Pancreas (tissue), 10 donors: ENCODE results near the gene SP3. TPM values are rescaled to one million over a fixed set of nuclear protein-coding genes. Genes with fewer than 3 reads are reported as not detected.

Source experiments
- ATAC-seq, 4 donors: fragments of 200-7000 bp; cut with Tn5 transposase; one replicate each; pipeline versions ENCODE4 v1.8.0 to v1.9.1; 2020; ENCODE audit warnings: mild to moderate bottlenecking in 4 of 4, moderate library complexity in 4 of 4
- DNase-seq, 6 donors: peaks; one replicate each; pipeline ENCODE4 v3.0.0-alpha.2; 2020
- FAIRE-seq: peaks from 2 replicates; lab custom pipeline; 2012; peaks lifted over from hg19 to GRCh38; lab: Jason Lieb, UNC
- H3K27ac ChIP-seq, 4 donors: fragments of 200-600 bp; sonication (generic); 1 replicate in 3 of 4; 2 replicates in 1 of 4; pipeline versions ENCODE4 v1.5.0 to v1.8.0; 2020
- H3K27me3 ChIP-seq, 4 donors: fragments of 200-600 bp; one replicate each; pipeline ENCODE4 v1.8.0; 2021
- H3K36me3 ChIP-seq, 3 donors: fragments of 200-600 bp; sonication (generic) in 1 of 3; one replicate each; pipeline versions ENCODE4 v1.5.0 to v1.8.0; 2020 to 2021
- H3K4me1 ChIP-seq, 3 donors: fragments of 200-600 bp; one replicate each; pipeline ENCODE4 v1.8.0; 2021
- H3K4me3 ChIP-seq, 4 donors: fragments of 200-600 bp; sonication (generic) in 2 of 4; one replicate each; pipeline versions ENCODE4 v1.5.0 to v1.8.0; 2020 to 2021
- H3K9me3 ChIP-seq, 4 donors: fragments of 200-600 bp; one replicate each; pipeline ENCODE4 v1.8.0; 2021
- WGBS, 2 donors: extraction: QIAGEN DNeasy Blood & Tissue Kit; methylation state at CpG; one replicate each; pipeline ENCODE4 v1.1.7; 2013; 5-methylcytosine and 5-hydroxymethylcytosine counted together
- intact Hi-C, 3 donors: fragments of 100-400 bp; cut with DNase I; formaldehyde crosslinking; loops; one replicate each; pipeline versions ENCODE4 v1.11.1 to v1.14.2; 2022
- polyA plus RNA-seq, 2 donors: library from polyadenylated mRNA; stranded (reverse); fragments of 200-250 nt; gene quantifications; one replicate each; pipeline ENCODE4 v1.2.3, GENCODE V29; 2013
- total RNA-seq, 6 donors: library from RNA; stranded (reverse); fragmentation: NEBNext Ultra II Directional in 4 of 6; extraction: Animal tissue kit (Norgen Biotek cat#: 25700) in 4 of 6; gene quantifications; one replicate each; pipeline versions ENCODE4 v1.2.1 to v1.2.4, GENCODE V29; 2021 to 2023
- TF ChIP-seq, protein P1 (sequence below), 4 donors: fragments of 200-600 bp; sonication (generic) in 3 of 4; IDR thresholded peaks; one replicate each; pipeline versions ENCODE4 v1.5.0 to v1.8.0; 2021; ENCODE audit warnings: antibody characterized with exemption in 4 of 4
- donor health status: healthy with polysubstance abuse.
- donor health status: DM: no; HTN: no; CAD: no; lungs with moderate emphysema.
- donor health status: DM: no; HTN: no; CAD: no.
- donor health status: control.
- donor health status: control.
- donor health status: Bipolar disorder and iron deficiency.
- donor health status: DM: yes; HTN: yes; CAD: no.
- donor health status: DM: no; HTN: no; CAD: no.
- donor health status: DM: no; HTN: no; CAD: no.
- donor health status: DM: yes; HTN: yes; CAD: no.

SP3 gene
- total and polyA plus RNA-seq, 8 donors: 5.6 to 48.0 (median 27.6) TPM

DNA sequence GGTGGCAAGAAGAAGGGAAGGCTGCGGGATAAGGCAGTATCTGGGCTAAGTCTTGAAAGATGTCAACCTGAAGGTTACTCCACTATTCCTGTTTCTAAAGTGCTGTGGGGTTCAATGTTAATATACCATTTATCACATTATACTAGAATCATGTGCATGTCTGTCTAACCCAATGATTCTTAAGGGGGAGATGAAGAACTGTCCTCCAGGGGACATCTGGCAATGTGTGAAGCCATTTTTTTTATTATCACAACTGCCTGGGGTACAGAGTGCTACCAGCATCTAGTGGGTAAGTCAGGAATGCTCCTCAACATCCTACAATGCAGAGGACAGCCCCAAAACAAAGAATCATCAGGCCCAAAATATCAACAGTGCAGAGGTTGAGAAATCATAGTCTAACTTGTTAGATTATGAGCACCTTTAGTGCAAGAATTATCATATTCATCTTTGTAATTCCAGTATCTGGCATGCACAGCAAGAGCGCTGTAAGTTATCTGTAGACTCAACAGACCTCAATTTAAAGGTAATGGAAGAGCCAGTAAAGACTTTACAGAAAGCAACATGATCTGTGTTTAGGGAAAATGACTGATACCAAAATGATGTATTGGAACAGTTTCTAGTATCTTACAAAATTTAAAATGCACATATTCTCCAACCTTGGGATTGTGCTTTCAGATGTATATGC is 26.3 kb downstream of the SP3 start:
- Histone ChIP-seq H3K4me3 (no peak overlapping the region), H3K36me3 (no peaks in the 10 kb centered on the region), H3K27me3 (no peaks in the 10 kb centered on the region), H3K27ac (no peak overlapping the region), H3K9me3 (no peaks in the 10 kb centered on the region), H3K4me1 (peaks cover 7 to 42% (median 16%) of the 10 kb centered on the region in 3 donors)
- FAIRE-seq (no peak), DNase-seq (no peak), ATAC-seq (no peak)
- TF ChIP-seq, protein P1, sequence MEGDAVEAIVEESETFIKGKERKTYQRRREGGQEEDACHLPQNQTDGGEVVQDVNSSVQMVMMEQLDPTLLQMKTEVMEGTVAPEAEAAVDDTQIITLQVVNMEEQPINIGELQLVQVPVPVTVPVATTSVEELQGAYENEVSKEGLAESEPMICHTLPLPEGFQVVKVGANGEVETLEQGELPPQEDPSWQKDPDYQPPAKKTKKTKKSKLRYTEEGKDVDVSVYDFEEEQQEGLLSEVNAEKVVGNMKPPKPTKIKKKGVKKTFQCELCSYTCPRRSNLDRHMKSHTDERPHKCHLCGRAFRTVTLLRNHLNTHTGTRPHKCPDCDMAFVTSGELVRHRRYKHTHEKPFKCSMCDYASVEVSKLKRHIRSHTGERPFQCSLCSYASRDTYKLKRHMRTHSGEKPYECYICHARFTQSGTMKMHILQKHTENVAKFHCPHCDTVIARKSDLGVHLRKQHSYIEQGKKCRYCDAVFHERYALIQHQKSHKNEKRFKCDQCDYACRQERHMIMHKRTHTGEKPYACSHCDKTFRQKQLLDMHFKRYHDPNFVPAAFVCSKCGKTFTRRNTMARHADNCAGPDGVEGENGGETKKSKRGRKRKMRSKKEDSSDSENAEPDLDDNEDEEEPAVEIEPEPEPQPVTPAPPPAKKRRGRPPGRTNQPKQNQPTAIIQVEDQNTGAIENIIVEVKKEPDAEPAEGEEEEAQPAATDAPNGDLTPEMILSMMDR (IDR thresholded peaks at IDR 0.05): no peak
- intact Hi-C loops: no loop called here
- 96 to 98% methylated on average over 2 of the region's 2 CpGs for WGBS, 2 donors

DNA sequence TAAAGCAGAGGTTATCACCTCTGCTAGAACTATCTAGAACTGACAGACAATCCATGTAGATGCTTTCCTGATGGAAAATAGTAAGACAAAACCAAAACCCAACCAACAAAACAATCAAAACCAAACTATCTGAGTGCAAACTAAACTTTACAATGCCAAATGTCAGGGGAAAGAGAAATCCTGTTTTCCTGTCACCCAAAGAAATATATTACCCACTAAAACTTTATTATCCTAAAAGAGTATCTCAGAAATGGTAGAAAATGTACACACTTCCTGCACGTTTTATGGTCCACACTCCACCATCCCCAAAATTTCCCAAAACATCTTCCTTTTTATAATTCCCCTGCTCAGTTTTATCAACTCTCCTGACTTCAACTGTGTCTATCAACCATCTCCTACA is 29.9 kb downstream of the SP3 start:
- DNase-seq (no peak), ATAC-seq (no peak), FAIRE-seq (no peak)
- Histone ChIP-seq H3K4me3 (no peak overlapping the region), H3K27me3 (no peaks in the 10 kb centered on the region), H3K36me3 (no peaks in the 10 kb centered on the region), H3K27ac (no peak overlapping the region), H3K9me3 (no peaks in the 10 kb centered on the region), H3K4me1 (peaks cover 4 to 32% (median 8%) of the 10 kb centered on the region in 3 donors)
- intact Hi-C loops: no loop called here
- TF ChIP-seq, protein P1 (IDR thresholded peaks at IDR 0.05): no peak
- 78 to 92% methylated on average over 1 of the region's 1 CpG for WGBS, 2 donors

GRCh38 chr2:173934895-173935294 is 30.3 kb downstream of the SP3 start:
- TF ChIP-seq, protein P1 (IDR thresholded peaks at IDR 0.05): no peak
- intact Hi-C loops: no loop called here
- WGBS, 2 donors: 43 to 46% methylated on average over 5 of the region's 5 CpGs
- DNase-seq: no peak
- no peak for FAIRE-seq
- Histone ChIP-seq H3K27me3 (no peaks in the 10 kb centered on the region), H3K27ac (no peak overlapping the region), H3K9me3 (no peaks in the 10 kb centered on the region), H3K36me3 (no peaks in the 10 kb centered on the region), H3K4me1 (peaks cover 0 to 31% (median 7%) of the 10 kb centered on the region in 3 donors), H3K4me3 (no peak overlapping the region)
- ATAC-seq: peak; percentile 57 to 77 (median 65)

DNA sequence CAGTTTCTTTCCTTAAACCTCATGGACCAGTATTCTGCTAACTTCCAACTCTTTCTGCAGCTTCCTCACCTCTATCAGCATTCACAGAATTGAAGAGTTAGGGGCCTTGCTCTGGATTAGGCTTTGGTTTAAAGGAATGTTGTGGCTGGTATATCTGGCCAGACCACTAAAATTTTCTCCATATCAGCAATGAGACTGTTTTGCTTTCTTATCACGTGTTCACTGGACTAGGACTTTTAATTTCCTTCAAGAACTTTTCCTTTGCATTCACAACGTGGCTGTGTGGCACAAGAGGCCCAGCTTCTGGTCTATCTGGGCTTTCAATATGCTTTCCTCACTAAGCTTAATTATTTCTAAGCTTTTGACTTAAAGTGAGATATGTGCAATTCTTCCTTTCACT is 33.4 kb downstream of the SP3 start:
- WGBS, 2 donors: 36 to 37% methylated on average over 2 of the region's 2 CpGs
- peaks cover 0 to 21% (median 7%) of the 10 kb centered on the region in 3 donors for H3K4me1 ChIP-seq
- intact Hi-C loops: no loop called here
- no peaks in the 10 kb centered on the region for H3K9me3 ChIP-seq
- H3K4me3 ChIP-seq: no peak overlapping the region
- H3K27me3 ChIP-seq: no peaks in the 10 kb centered on the region
- FAIRE-seq: no peak
- H3K27ac ChIP-seq: no peak overlapping the region
- TF ChIP-seq, protein P1 (IDR thresholded peaks at IDR 0.05): no peak
- no peak for DNase-seq
- no peak for ATAC-seq
- no peaks in the 10 kb centered on the region for H3K36me3 ChIP-seq

GRCh38 chr2:173929441-173929840 is 35.7 kb downstream of the SP3 start:
- intact Hi-C loops: no loop called here
- H3K4me1 ChIP-seq: peaks cover 0 to 16% (median 0%) of the 10 kb centered on the region in 3 donors
- no peaks in the 10 kb centered on the region for H3K9me3 ChIP-seq
- H3K4me3 ChIP-seq: no peak overlapping the region
- H3K36me3 ChIP-seq: no peaks in the 10 kb centered on the region
- TF ChIP-seq, protein P1 (IDR thresholded peaks at IDR 0.05): no peak
- FAIRE-seq (no peak), DNase-seq (no peak), ATAC-seq (peak in 1 of 4 donors; percentile 26)
- WGBS, 2 donors: 78 to 85% methylated on average over 1 of the region's 1 CpG
- H3K27me3 ChIP-seq: no peaks in the 10 kb centered on the region
- no peak overlapping the region for H3K27ac ChIP-seq
